ENCODE results near the gene STAB1.

The STAB1 gene

DNA sequence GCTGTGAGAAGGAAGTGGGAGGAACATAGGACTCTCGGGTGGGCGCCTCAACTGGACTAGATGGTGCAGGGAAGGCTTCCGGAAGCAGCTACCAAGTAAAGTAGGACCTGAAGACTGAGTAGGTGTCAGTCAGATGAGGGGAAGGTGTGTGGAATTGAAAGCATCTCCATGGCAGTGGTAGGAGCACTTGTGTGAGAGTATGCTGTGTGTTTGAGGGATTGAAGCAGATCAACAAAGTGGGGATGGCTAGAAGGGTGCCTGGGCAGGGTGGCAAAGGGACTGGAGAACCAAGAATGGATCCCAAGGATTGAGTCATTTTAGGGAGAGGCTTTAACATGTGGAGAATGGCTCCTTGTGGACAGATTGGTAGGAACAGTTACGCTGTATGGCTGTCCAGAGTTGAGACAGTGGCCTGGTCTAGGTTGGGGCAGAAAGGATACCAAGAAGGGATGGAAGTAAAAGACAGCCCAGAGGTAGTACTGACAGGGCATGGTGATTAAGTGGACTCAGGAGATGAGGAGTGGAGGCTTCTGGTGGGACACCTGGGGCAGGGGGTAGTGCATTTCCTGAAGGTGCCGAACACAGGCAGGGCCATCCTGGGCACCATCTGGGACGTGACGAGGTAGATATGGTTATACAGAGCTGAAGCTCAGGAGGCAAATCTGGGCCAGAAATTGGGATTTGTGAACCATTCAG is 42.7 kb downstream of the STAB1 start:
- DNase-seq = no peak

DNA sequence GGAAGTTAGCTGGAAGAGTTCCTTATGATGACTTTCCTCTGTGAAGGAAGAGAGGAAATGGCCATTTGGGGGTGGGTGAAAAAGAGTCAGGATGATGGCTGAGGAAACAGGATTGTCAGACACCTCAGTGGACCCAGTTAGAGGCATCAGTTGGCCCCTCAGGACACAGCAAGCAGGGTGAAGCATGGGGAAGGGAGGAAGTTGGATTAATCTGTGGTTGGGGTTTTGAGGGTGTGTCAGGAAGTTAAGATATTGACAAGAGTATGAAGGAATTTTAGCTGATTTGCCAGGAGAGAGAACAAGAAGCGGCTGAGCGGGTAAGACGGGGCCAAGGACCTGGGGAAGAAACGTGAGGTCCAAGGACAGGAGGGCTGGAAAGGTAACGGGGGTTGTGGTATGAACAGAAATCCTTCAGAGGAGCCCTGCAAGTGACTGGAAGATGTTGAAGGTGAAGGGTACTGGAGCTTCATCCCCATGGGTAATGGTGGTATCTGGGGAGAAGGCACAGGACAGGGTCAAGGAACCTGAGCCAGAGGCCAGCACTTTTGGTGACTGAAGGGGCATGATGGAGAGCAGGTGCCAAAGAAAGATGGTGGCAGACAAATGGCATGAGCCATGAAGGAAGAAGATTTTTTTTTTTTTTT is 44.0 kb downstream of the STAB1 start:
- no peak for DNase-seq

DNA sequence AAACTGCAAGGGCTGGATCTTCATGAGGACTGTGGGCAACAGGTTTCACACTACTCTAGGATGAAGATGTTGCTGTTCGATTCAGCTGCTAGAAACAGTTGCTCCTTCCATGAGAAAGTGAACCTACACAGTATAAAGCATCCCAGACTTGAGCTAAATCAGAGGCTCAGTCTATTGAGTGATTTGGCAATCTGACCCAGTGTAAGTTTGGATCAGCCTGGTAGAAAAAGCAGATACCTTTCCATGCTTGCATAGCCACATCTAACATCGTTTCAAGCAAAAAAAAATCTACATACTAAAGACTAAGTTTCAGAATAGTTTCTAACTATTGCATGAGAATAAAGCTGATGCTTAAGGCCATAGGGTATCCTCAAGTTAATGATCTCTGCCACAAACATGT is 45.9 kb downstream of the STAB1 start:
- no peak for DNase-seq

DNA sequence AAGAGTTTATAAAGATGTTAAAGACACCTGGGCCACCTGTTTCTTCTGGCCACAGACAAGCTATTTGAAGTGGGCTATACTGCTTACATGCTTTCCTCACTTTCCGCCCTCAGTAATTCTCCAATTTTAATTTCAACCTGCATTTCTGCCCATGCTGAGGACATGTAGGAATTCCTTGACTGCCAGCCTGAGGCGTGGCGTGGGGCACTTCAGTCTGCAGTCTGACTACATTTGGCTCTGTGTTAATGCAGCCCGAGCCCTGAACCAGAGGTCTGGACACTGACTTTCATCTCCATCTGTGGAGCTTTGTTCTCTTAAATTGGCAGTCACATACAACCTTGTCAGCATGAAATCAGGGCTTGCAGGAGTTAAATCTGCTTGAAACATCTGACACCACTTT is 49.8 kb downstream of the STAB1 start:
- no peak for DNase-seq

DNA sequence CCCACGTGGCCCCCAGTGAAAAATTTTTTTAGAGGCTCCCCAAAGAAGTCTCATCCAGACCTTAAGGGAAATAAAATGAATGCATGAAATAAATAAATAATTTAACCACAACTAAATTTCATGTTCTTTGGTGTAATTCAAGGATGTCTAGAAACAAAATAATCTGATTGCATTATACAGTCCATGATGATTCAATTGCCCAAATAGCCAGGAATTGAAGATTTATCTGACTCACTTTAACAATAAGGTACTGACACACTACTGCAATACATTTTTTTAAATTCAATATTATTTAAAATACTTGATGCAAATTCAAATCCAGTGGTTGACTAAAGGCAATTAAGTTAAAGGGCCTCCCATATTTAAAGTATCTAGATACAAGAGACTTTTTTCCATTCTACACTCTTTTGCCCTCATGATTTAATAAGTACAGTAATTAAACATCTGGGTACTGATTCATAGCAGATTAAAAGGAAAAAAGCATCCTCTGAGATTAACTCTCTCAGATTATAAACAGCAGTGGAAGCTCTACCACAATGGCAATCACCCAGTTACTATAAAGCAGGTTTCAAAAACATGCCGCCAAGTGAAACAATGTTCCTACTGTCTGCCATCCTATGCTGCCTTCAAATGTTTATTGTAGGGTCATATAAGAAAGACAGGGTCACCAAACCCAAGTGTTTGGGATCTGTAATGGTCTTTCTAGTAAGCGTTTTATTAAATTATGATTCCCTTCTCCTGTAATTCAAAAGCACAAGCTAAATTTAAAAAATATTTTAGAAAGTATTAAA is 51.2 kb downstream of the STAB1 start:
- DNase-seq = no peak

DNA sequence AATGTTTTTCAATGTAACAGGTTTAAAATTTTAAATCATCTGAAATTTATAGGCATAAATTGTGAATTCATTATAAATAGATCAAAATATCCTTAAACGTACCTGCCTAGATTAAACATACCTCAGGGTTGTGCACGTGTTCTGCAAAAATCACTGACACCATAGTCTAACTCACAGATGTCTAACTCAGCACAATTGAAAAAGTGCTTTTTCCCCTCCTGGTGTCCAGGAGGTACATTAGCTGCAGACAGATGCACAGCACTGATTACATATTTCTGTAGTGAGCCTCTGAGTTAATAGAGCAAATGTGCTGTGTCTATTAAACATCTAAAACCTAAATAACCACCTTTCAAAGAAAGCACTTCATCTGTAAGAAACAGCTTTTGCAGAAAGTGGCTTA is 52.0 kb downstream of the STAB1 start:
- DNase-seq = no peak

DNA sequence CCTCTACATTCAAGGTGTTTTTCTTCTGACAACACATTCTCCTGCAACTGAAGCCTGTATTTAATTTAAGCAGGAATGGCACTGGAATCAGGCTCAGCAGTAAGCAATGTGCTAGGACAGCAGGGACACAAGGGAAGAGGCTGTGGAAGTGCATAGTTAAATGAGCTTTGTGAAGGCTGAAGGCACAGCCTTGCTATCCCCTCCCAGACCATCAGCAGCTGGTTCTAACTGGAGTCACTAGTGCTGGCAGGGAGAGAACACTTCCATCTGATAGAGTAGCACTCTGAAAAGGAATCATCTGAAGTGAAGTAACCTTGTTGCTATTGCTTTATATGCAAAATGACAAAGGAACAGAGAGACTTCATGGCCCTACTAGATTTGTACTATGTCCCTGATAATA is 56.0 kb downstream of the STAB1 start:
- no peak for DNase-seq

DNA sequence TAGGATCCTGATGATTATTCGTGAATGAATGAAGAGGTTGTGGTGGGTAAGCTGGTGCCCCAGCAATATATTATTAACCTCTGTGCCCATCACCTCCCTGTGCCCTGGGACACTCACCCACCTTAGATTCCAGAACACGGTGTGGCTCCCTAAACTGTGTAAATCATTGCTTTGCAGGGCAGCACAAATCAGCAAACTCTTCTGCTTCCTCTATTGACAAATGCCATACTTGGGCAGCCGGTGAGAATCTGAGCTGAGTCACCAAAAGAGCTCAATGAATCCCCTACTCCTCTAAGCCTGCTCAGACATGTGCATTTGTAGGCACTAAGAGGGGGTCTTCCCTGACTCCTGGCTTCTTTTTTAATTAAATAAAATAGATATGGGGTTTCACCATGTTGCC is 57.0 kb downstream of the STAB1 start:
- DNase-seq = no peak

DNA sequence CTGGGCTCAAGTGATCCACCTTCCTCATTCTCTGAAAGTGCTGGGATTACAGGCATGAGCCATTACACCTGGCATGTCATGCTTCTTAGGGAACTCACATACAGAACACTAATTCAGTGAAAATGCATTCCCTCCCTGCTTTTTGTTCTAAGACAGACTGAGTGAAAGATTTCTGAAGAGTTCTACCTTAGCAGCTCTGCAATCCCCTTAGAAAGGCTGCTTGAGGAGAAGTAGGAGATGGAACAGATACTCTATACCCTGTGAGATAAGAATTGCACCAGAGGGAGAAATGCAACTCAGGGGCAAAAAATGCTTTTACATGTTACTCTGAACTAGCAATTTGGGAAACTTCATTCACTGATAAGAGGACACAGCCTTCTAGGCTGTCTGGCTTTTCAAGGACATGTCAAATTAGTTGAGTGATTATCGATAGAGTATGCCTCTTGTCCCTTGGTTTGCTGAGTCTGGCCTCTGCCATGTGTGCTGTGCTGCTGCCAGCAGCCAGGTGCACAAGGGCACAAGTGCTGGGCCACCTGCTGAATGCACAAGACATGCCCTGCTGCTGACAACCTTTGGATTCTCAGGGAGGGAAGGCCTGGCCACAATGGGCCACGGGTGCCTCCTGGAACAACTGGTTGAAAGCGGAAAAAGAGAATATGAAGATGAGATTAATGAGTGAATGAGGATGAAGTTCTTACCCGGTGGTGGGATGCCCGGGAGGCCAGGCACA is 59.1 kb downstream of the STAB1 start:
- DNase-seq = no peak

DNA sequence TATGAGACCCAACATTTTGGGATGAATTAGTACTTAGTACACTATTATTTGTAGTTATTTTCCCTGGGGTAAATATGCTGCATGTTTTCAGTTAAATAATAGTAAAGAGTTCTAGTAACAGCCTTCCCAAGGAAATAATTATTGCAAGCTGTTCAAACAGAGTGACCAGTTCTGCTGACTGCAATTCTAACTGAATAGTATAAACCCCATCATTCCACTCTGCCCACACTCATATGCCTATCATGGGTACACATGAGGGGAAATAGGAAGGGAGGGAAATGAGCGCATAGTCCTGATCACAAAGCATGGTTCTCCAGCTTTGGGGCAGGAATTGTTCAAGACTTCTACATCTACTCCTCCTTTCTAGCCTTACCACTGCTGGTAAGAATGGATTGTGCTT is 59.9 kb downstream of the STAB1 start:
- DNase-seq = no peak

DNA sequence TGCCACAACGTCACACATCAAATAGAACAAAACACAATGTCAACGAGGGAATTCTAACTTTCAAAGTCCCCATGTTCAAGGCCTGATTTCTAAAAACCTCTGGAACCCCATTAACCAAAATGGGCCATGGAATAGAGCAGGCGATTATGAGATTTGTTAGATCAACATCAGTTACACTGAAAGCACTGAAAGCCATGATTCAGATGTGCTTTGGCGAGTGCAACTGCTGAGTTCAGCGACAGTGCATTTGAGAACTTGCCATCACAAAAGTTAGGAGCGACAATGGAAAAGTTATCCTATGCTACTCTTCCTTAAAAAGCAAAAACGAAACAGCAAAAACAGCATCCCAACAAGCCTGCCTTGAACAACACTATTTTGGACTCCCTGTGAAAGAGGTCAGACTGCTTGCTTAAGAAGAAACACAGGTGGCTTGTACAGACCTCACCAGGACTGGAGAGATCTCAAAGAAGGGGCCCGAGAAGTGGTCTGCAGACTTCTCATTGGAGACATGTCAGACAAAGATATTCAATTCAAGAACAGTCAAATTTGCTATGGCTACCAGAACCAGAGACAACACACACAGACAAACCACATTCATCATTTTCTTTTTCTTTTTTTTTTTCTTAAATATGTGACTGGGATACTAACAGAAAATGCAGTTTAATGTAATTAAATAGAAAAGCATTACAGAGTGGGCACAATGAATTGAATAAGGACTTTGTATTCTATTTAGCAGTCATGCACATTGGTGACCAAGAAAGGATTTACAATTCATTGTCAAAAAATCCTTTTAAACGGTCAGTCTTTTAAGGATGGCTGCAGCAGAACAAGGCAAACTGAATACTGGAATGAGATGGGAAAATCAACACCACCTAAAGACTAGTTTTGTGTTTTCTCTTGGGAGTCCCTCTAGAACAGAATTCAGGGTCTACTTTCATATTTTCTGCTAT is 62.1 kb downstream of the STAB1 start:
- DNase-seq = no peak

DNA sequence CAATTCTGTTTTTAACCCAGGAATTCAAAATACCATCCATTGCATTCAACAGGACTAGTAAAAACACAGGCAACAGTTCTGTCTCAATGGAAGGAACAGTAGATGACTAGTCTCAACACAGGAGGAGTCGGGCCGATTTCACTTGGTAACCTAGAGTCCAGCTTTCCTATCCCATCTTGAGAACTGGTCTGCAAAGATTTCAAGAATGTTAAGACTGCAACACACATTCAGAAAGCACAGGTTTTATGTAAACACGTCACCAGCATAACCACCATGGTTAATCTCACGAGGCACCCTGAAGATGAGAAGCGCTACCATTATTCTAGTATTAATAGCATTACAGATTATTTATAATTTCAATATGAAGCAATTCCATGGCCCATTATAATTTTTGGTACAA is 63.3 kb downstream of the STAB1 start:
- DNase-seq = no peak

DNA sequence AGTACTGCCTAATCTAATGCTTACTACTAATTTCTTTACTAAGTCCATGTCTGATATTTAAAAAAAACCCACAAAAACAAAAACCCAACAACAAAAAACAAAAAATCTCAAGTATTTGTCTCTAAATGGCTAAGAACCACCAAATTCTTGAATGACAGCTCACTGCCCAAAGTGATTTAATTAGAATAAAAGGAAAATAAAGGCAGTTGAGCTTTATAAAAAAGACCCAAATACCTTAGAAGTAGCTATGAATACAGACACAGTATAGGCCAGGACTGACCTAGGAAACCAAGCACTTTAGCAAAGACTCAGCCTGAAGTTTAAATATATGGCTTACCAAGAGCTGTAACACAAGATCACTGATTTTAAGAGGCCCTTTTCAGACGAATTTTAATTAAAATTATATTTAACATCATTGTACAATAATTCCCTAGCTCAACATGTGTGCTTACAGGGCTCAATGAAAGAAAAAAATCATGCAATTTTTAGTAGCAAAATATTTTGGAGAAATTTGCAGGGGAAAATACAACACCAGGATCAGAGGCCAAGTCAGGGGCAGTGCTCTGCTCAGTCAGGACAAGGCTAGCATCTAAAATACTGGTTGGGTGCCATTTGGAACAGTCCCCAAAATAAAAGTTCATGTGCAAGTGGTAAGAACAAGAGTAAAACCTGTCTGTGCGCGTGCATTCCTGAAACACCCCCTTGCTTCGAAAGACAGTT is 66.0 kb downstream of the STAB1 start:
- DNase-seq = no peak

DNA sequence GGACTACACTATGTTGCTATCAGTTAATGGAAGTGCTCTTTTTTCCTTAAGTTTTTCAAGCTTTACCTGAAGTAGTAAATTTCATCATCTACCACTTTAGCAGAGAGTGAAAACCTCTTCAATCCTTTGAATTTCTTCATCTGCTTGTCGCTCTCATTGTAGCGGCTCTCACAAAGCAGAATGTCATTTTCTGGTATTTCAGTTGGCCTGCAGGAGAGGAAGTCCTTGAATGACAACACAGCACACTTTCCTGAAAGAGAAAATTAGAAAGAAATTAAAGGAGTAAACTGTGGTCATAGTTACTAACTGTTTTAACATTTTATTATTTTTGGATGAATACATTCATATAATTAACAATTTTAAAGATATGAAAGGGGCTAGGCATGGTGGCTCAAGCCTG is 68.8 kb downstream of the STAB1 start:
- no peak for DNase-seq

DNA sequence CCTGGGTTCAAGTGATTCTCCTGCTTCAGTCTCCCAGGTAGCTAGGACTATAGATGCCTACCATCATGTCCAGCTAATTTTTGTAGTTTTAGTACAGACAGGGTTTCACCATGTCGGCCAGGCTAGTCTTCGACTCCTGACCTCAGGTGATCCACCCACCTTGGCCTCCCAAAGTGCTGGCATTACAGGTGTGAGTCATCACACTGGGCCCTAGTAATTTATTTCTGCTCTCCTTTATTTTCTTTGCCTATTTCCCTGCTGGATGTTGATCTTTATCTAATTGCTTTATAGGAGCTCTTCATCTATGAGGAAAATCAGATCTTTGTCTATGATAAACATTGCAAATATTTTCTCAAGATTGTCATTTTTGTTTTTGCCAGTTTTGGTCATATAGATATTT is 72.9 kb downstream of the STAB1 start:
- DNase-seq = no peak

DNA sequence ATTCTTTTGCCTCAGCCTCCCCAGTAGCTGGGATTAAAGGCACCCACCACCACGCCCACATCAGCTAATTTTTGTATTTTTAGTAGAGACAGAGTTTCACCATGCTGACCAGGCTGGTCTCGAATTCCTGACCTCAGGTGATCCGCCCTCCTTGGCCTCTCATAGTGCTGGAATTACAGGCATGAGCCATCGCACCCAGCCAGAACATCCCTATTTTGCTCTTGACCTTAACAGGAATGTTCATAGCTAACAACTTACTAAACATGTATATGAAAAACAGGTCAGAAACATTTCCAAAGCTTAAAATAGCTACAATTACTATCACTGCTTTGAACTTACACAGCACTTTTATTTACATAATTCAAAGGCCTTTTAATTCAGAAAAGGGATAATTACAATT is 74.9 kb downstream of the STAB1 start:
- DNase-seq = no peak

DNA sequence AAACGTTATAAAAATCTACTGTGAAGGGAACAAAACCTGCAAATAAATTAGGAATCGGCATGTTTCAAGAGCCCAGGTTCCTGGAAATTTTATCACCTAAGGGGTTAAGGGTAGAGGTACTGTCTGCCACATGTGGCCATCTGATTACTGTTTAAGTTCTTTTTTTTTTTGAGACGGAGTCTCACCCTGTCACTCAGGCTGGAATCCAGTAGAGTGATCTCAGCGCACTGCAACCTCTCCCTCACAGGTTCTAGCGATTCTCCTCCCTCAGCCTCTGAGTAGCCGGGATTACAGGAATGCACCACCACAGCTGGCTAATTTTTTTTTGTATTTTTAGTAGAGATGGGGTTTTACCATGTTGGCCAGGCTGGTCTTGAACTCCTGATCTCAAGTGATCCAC is 77.1 kb downstream of the STAB1 start:
- DNase-seq = no peak

Measured in islet precursor cell (in vitro differentiated cells).